Osteocyte (in vitro differentiated cells): ENCODE results near the gene TJP3. TPM values are rescaled to one million over a fixed set of nuclear protein-coding genes. Genes with fewer than 3 reads are reported as not detected.

Experiments used
- DNase-seq: peaks from one replicate; pipeline ENCODE4 v3.0.0; 2021; ENCODE audit warnings: mixed read lengths; ENCODE audit not compliant: unreplicated experiment; ENCODE audit errors: extremely low spot score
- H3K27ac Mint-ChIP-seq: one replicate; pipeline ENCODE4 v1.8.0; 2021; ENCODE audit warnings: mild to moderate bottlenecking, mixed read lengths; ENCODE audit not compliant: unreplicated experiment
- H3K27me3 Mint-ChIP-seq: one replicate; pipeline ENCODE4 v1.8.0; 2021; ENCODE audit warnings: mixed read lengths; ENCODE audit not compliant: unreplicated experiment
- H3K36me3 Mint-ChIP-seq: one replicate; pipeline ENCODE4 v1.8.0; 2021; ENCODE audit warnings: mixed read lengths; ENCODE audit not compliant: unreplicated experiment
- H3K4me1 Mint-ChIP-seq: one replicate; pipeline ENCODE4 v1.8.0; 2021; ENCODE audit warnings: mixed read lengths; ENCODE audit not compliant: unreplicated experiment
- H3K4me3 Mint-ChIP-seq: one replicate; pipeline ENCODE4 v1.8.0; 2021; ENCODE audit warnings: mild to moderate bottlenecking, moderate library complexity, mixed read lengths; ENCODE audit not compliant: unreplicated experiment
- H3K9me3 Mint-ChIP-seq: one replicate; pipeline ENCODE4 v1.8.0; 2021; ENCODE audit warnings: mixed read lengths; ENCODE audit not compliant: unreplicated experiment
- CTCF ChIP-seq: fragments of 200-600 bp; sonication (generic); IDR thresholded peaks from 2 replicates; pipeline ENCODE4 v1.5.0; 2021; ENCODE audit warnings: antibody characterized with exemption, mild to moderate bottlenecking, moderate library complexity
- total RNA-seq: library from RNA; stranded (reverse); gene quantifications from 2 replicates; pipeline ENCODE4 v1.2.1, GENCODE V29; 2021

Gene TJP3
- total RNA-seq, 1 donor from 2014 or later = not detected

GRCh38 chr19:3672993-3673392 is 35.2 kb upstream of the TJP3 start:
- Mint-ChIP-seq H3K27ac (peak overlapping the region; percentile 50), H3K9me3 (no peaks in the 10 kb centered on the region), H3K4me3 (no peak overlapping the region), H3K27me3 (no peaks in the 10 kb centered on the region), H3K4me1 (peaks cover 74% of the 10 kb centered on the region), H3K36me3 (no peaks in the 10 kb centered on the region)
- TF ChIP-seq CTCF = no peak
- DNase-seq = no peak

GRCh38 chr19:3673506-3674439 is 34.4 kb upstream of the TJP3 start:
- TF ChIP-seq CTCF = no peak
- Mint-ChIP-seq H3K27me3 (no peaks in the 10 kb centered on the region), H3K36me3 (no peaks in the 10 kb centered on the region), H3K27ac (no peak overlapping the region), H3K4me1 (peaks cover 66% of the 10 kb centered on the region), H3K9me3 (no peaks in the 10 kb centered on the region), H3K4me3 (no peak overlapping the region)
- DNase-seq = no peak

- DNase-seq = no peak
- H3K9me3 Mint-ChIP-seq = no peaks in the 10 kb centered on the region
- TF ChIP-seq CTCF = no peak
- H3K36me3 Mint-ChIP-seq = peaks cover 2% of the 10 kb centered on the region
- H3K4me3 Mint-ChIP-seq = no peak overlapping the region
- H3K4me1 Mint-ChIP-seq = peaks cover 54% of the 10 kb centered on the region
- H3K27me3 Mint-ChIP-seq = no peaks in the 10 kb centered on the region
- no peak overlapping the region for H3K27ac Mint-ChIP-seq
Measured at GRCh38 chr19:3674784-3675543, 33.2 kb upstream of the TJP3 start.

- H3K27me3 Mint-ChIP-seq = no peaks in the 10 kb centered on the region
- H3K27ac Mint-ChIP-seq = no peak overlapping the region
- H3K4me3 Mint-ChIP-seq = no peak overlapping the region
- H3K9me3 Mint-ChIP-seq = no peaks in the 10 kb centered on the region
- H3K4me1 Mint-ChIP-seq = peaks cover 41% of the 10 kb centered on the region
- peaks cover 4% of the 10 kb centered on the region for H3K36me3 Mint-ChIP-seq
- TF ChIP-seq CTCF = no peak
- DNase-seq = no peak
Measured at GRCh38 chr19:3678188-3678587, 30.0 kb upstream of the TJP3 start.

- TF ChIP-seq CTCF = no peak
- DNase-seq = no peak
- H3K27ac Mint-ChIP-seq = no peak overlapping the region
- H3K4me1 Mint-ChIP-seq = peaks cover 48% of the 10 kb centered on the region
- H3K4me3 Mint-ChIP-seq = no peak overlapping the region
- H3K9me3 Mint-ChIP-seq = no peaks in the 10 kb centered on the region
- no peaks in the 10 kb centered on the region for H3K27me3 Mint-ChIP-seq
- H3K36me3 Mint-ChIP-seq = peaks cover 4% of the 10 kb centered on the region
Measured at GRCh38 chr19:3679138-3679537, 29.0 kb upstream of the TJP3 start.
